ENCODE measurements around the gene NPBWR2. TPM values are rescaled to one million over a fixed set of nuclear protein-coding genes. Genes with fewer than 3 reads are reported as not detected.

NPBWR2 gene
- total RNA-seq, 1 experiment from 2014 or later, result not detected

DNA sequence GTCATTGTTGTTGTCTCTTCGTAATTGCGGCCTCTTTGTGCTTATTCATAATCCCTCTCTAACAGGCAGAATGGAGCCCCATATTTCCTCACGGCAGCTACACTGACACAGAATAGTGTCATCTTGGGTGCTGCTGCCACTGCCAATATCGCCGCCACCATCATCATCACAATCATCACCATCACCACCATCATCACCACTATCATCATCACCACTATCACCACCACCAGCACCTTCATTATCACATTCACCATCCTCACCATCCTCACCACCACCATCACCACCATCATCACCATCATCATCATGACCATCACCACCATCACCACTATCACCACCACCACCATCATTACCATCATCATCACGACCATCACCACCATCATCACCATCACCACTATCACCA, 10.8 kb downstream of the NPBWR2 start:
- intact Hi-C loops (cut with micrococcal nuclease), result no loop called here
- BruUV-seq (replicated peaks), result no TSS peak
- Mint-ChIP-seq H3K27me3 (ENCODE audit: insufficient read depth, unreplicated experiment) (peaks cover 10% of the 10 kb centered on the region), H3K4me3 (ENCODE audit: unreplicated experiment) (no peak overlapping the region), H3K9me3 (ENCODE audit: unreplicated experiment) (peaks cover 8% of the 10 kb centered on the region), H3K36me3 (ENCODE audit: insufficient read depth, unreplicated experiment) (no peaks in the 10 kb centered on the region), H3K27ac (ENCODE audit: low read depth, unreplicated experiment) (no peak overlapping the region), H3K4me1 (ENCODE audit: insufficient read depth, unreplicated experiment) (no peaks in the 10 kb centered on the region)
- DNase-seq (ENCODE audit: unreplicated experiment), result no peak
- ChIA-PET CTCF (interaction anchor here (0.6 to 1.5 kb wide), 4 partner anchors 13 to 58 kb away, joined by 3 to 7 read pairs (median 4); partner anchors contain the start of gene LKAAEAR1), POLR2A (no interaction called here)
- TF ChIP-seq, protein P1, sequence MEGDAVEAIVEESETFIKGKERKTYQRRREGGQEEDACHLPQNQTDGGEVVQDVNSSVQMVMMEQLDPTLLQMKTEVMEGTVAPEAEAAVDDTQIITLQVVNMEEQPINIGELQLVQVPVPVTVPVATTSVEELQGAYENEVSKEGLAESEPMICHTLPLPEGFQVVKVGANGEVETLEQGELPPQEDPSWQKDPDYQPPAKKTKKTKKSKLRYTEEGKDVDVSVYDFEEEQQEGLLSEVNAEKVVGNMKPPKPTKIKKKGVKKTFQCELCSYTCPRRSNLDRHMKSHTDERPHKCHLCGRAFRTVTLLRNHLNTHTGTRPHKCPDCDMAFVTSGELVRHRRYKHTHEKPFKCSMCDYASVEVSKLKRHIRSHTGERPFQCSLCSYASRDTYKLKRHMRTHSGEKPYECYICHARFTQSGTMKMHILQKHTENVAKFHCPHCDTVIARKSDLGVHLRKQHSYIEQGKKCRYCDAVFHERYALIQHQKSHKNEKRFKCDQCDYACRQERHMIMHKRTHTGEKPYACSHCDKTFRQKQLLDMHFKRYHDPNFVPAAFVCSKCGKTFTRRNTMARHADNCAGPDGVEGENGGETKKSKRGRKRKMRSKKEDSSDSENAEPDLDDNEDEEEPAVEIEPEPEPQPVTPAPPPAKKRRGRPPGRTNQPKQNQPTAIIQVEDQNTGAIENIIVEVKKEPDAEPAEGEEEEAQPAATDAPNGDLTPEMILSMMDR (IDR thresholded peaks at IDR 0.05; ENCODE audit: unreplicated experiment), result no peak

DNA sequence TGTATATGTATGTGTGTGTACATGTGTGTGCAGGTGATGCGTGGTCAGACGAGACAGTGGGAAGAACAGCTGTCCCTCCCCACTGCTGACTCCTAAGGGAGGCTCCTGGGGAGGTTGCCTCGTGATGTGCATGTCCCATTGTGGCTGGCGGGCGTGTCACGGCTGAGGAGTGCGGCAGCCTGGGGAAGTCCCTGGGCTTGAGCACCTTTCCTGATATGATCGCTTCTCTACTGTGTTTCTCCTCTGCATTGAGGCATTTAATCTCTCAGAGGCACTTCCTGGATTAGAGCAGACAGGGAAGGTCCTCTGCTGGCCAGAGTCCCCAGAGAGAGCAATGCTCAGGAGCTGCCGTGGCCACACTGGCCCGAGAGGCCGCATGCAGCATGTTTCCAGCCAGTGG, 11.4 kb downstream of the NPBWR2 start:
- ChIA-PET CTCF (interaction anchor here (0.6 to 1.5 kb wide), 4 partner anchors 12 to 57 kb away, joined by 3 to 7 read pairs (median 4); partner anchors contain the start of gene LKAAEAR1), POLR2A (no interaction called here)
- Mint-ChIP-seq H3K36me3 (ENCODE audit: insufficient read depth, unreplicated experiment) (no peaks in the 10 kb centered on the region), H3K27ac (ENCODE audit: low read depth, unreplicated experiment) (no peak overlapping the region), H3K4me1 (ENCODE audit: insufficient read depth, unreplicated experiment) (no peaks in the 10 kb centered on the region), H3K4me3 (ENCODE audit: unreplicated experiment) (no peak overlapping the region), H3K9me3 (ENCODE audit: unreplicated experiment) (peaks cover 8% of the 10 kb centered on the region), H3K27me3 (ENCODE audit: insufficient read depth, unreplicated experiment) (peaks cover 4% of the 10 kb centered on the region)
- BruUV-seq (replicated peaks), result no TSS peak
- DNase-seq (ENCODE audit: unreplicated experiment), result no peak
- TF ChIP-seq, protein P1 (IDR thresholded peaks at IDR 0.05; ENCODE audit: unreplicated experiment), result no peak
- intact Hi-C loops (cut with micrococcal nuclease), result no loop called here

DNA sequence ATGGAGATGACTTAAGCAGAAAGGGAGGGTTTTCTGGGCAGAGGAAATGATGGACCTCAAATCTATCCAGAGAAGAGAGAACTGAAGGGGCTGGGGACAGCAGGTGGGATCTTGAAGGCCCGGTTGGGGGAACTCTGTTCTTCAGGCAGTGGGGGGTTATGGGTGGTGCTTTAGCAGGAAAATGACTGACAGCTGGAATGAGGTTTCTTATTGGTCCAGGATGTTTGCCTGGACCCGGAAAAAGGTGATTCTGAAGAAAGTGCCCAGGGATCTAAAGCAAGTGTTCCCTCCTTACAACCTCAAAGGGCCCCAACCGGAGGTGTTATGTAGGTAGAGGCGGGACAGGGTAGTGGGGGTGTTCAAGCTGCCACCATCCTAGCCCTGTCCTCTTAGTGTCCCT, 11.9 kb downstream of the NPBWR2 start:
- Mint-ChIP-seq H3K4me3 (ENCODE audit: unreplicated experiment) (no peak overlapping the region), H3K27me3 (ENCODE audit: insufficient read depth, unreplicated experiment) (no peaks in the 10 kb centered on the region), H3K36me3 (ENCODE audit: insufficient read depth, unreplicated experiment) (no peaks in the 10 kb centered on the region), H3K4me1 (ENCODE audit: insufficient read depth, unreplicated experiment) (no peaks in the 10 kb centered on the region), H3K9me3 (ENCODE audit: unreplicated experiment) (peaks cover 8% of the 10 kb centered on the region), H3K27ac (ENCODE audit: low read depth, unreplicated experiment) (no peak overlapping the region)
- ChIA-PET CTCF (interaction anchor here (1.2 to 1.5 kb wide), 2 partner anchors 12 to 24 kb away, joined by 6 to 7 read pairs; partner anchors contain the start of gene LKAAEAR1), POLR2A (no interaction called here)
- DNase-seq (ENCODE audit: unreplicated experiment), result no peak
- no TSS peak for BruUV-seq (replicated peaks)
- TF ChIP-seq, protein P1 (IDR thresholded peaks at IDR 0.05; ENCODE audit: unreplicated experiment), result no peak
- intact Hi-C loops (cut with micrococcal nuclease), result no loop called here

DNA sequence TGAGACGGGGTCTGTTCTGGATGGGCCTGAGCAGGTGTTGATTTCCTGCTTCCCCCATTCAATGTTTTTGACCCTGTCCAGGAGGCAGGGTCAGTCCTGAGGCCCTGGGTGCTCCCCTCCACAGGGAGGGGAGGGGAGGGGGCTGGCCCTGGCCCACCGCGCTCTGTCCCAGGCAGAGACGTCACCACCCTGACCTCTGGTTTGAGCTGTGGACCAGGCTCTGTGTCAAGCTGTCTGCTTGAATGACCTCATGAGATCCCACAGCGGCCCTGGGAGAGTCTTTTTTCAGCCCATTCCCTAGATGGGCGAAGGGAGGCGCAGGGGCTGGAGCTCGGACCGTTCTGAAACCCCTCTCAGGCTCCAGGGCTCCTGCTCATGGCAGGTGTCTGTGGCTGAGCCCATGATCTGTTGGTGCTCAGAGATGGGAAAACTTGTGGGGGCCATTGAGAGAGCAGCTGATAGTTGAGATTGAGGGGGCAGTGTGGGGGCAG, 14.3 kb downstream of the NPBWR2 start:
- intact Hi-C loops (cut with micrococcal nuclease), result no loop called here
- BruUV-seq (replicated peaks), result no TSS peak
- Mint-ChIP-seq H3K9me3 (ENCODE audit: unreplicated experiment) (peaks cover 8% of the 10 kb centered on the region), H3K36me3 (ENCODE audit: insufficient read depth, unreplicated experiment) (no peaks in the 10 kb centered on the region), H3K27me3 (ENCODE audit: insufficient read depth, unreplicated experiment) (peaks cover 23% of the 10 kb centered on the region), H3K4me3 (ENCODE audit: unreplicated experiment) (no peak overlapping the region), H3K4me1 (ENCODE audit: insufficient read depth, unreplicated experiment) (no peaks in the 10 kb centered on the region), H3K27ac (ENCODE audit: low read depth, unreplicated experiment) (no peak overlapping the region)
- no peak for DNase-seq (ENCODE audit: unreplicated experiment)
- CTCF ChIA-PET, result no interaction called here
- TF ChIP-seq, protein P1 (IDR thresholded peaks at IDR 0.05; ENCODE audit: unreplicated experiment), result no peak
- POLR2A ChIA-PET, result no interaction called here
